HFF-Myc (cell line): ENCODE measurements around the gene NDUFAF8.

Experiments
- DNase-seq: peaks from one replicate; pipeline ENCODE4 v3.0.0-alpha.2; 2011; ENCODE audit warnings: low read depth; ENCODE audit errors: extremely low read depth
- H3K4me3 ChIP-seq: replicated peaks from 2 replicates; pipeline ENCODE4 v1.5.1; 2011; ENCODE audit warnings: low read depth, mild to moderate bottlenecking, control low read depth, low read length
- CTCF ChIP-seq: IDR thresholded peaks from 2 replicates; pipeline ENCODE4 v1.5.1; 2012; ENCODE audit warnings: mild to moderate bottlenecking, low read depth, low read length, control low read depth; ENCODE audit errors: missing control alignments

The NDUFAF8 gene

GRCh38 chr17:81238815-81239713 is at the start of gene NDUFAF8, which contains the start of gene TEPSIN:
NDUFAF8 (plus strand) TSS chr17:81239318; CDS start chr17:81239364, 46 bp downstream.
TEPSIN (minus strand) TSS chr17:81239055; CDS start chr17:81239033, 22 bp downstream.
- peak; percentile 98 for DNase-seq
- TF ChIP-seq CTCF = no peak
- H3K4me3 ChIP-seq = peak within 1 kb of the TSS; percentile 82

GRCh38 chr17:81189670-81190530 is 49.2 kb upstream of the NDUFAF8 start:
- no peak overlapping the region for H3K4me3 ChIP-seq
- DNase-seq = no peak
- peak; percentile 8 for TF ChIP-seq CTCF

GRCh38 chr17:81190591-81190990 is 48.5 kb upstream of the NDUFAF8 start:
- TF ChIP-seq CTCF = no peak
- H3K4me3 ChIP-seq = no peak overlapping the region
- no peak for DNase-seq

GRCh38 chr17:81191116-81191515 is 48.0 kb upstream of the NDUFAF8 start:
- no peak for TF ChIP-seq CTCF

GRCh38 chr17:81191646-81192045 is 47.5 kb upstream of the NDUFAF8 start:
- no peak overlapping the region for H3K4me3 ChIP-seq
- TF ChIP-seq CTCF = no peak
- DNase-seq = no peak

More at GRCh38 chr17:81191116-81191515, 48.0 kb upstream of the NDUFAF8 start:
- no peak for DNase-seq
- H3K4me3 ChIP-seq = no peak overlapping the region

- no peak for TF ChIP-seq CTCF
- DNase-seq = no peak
- H3K4me3 ChIP-seq = no peak overlapping the region
These were observed 46.6 kb upstream of the NDUFAF8 start for GRCh38 chr17:81192386-81193050.
